HG02852 (cell line): ENCODE measurements around the gene HAUS6.
"Not testable (repeated sequence)": the region's sequence is repeated elsewhere in the genome, so short reads cannot be mapped to it uniquely, and the experiment has no call there.

Experiments used
- ATAC-seq: cut with Tn5 transposase; IDR thresholded peaks from one replicate; pipeline ENCODE4 v1.9.1; 2021; ENCODE audit warnings: mild to moderate bottlenecking, moderate library complexity; ENCODE audit not compliant: unreplicated experiment

Gene HAUS6

DNA sequence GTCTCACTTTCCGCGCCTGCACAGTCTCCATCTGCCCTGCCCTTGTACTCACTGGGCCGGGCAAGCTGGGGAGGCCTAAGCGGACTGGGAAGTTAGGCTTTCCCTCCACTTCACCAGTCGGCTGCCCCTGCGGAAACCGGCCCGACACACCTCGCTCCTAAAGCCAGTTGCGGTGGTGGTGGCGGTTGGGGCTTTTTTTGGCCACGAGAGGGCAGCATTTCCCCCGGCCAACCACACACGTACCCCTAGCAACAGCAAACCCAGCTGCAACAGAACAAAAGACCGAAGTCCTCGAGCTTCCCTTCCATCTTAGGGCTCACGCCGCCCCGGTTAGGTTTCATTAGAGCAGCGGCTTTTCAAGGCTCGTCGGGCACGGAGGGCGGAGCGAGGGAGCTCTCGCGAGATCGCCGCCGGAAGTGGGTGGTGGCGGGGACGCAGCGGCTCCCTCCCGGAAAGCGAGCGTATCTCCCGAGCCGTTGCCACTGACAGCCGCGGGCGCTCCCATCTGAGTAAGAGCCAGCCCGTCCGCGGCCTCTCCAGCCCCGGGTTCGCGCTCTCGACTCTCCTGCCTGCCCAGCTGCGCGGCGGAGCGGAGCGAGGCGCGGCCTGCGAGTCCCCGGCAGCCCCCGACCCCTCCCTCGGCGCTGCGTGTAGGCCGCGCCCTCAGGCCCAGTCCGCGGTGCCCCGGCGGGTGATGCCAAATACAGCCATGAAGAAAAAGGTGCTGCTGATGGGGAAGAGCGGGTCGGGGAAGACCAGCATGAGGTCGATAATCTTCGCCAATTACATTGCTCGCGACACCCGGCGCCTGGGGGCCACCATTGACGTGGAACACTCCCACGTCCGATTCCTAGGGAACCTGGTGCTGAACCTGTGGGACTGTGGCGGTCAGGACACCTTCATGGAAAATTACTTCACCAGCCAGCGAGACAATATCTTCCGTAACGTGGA lies 53.5 kb downstream of the HAUS6 start, which contains the start of gene RRAGA:
Gene RRAGA (plus strand): TSS at position 462 of the 951 bp plus-strand sequence. CDS start 233 bp downstream, at position 695.
- peak; percentile 87 for ATAC-seq

DNA sequence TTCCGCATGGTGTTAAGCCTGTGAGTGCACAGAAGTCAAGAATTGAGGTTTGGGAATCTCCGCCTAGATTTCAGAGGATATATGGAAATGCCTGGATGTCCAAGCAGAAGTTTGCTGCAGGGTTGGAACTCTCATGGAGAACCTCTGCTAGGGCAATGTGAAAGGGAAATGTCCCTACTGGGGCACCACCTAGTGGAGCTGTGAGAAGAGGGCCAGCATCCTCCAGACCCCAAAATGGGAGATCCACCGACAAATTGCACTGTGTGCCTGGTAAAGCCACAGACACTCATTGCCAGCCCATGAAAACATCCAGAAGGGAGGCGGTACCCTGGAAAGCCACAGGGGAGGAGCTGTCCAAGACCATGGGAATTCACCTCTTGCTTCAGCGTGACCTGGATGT lies 66.1 kb downstream of the HAUS6 start:
- no peak for ATAC-seq

DNA sequence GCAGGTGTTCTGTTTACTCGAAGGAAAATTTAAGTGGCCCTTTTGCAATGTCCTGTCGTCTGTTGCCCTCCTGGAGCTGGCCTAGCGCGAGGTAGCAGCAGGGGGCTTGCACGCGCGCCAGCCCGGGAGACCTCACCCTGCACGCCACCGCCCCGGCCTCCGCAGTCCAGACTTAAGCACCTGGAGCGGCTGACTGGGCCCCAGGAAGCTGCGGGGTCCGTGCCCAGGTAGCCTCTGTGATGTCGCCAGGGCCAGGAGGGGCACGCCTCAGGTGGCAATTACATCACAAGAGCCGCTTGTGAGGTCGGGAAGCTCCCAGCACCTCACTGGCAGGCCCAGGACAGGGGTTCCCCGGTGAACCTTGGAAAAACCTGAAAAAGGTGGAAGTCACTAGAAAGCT lies 69.7 kb downstream of the HAUS6 start, which contains the start of gene SAXO1:
Gene SAXO1 (minus strand): TSS at position 195 of the 400 bp plus-strand sequence. CDS start 301 bp downstream, outside the sequence.
- ATAC-seq, result no peak

DNA sequence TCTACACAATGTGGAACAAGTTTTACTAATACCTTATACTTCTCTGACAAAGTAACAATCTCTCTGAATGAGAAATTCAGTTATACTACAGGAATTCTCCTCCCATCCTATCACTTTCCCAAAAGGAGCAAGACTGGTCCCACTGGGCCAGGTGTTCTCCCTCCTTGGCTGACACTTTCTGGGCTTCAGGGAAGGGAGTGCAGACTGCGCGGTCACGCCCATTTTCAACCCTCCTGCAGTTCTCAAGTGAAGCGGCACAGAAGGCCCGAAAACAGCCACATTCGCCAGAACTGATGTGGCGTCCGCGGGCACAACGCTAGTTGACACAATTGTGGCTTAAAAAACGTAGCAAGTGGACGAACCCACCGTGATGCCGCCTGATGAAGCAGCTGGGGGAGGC lies 70.3 kb downstream of the HAUS6 start:
- no peak for ATAC-seq

DNA sequence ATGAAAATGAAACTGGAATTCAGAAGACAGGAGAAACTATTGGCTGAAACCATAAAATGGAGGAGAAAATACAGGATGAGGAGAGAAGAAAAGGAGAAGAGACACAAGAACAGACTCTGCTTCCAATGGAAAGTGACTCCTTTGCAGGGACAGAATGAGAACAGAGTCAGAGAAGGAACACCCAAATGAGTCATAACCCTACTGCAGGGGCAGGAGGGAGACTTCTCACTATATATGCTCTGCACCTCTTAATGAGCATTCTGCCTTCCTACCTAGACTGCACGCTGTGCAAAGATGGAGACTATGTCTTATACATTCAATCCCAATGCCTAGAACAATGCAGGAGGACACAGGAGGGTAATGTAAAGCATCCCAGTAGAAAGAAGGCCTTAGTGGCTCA lies 71.8 kb downstream of the HAUS6 start:
- ATAC-seq, result peak; percentile 92

DNA sequence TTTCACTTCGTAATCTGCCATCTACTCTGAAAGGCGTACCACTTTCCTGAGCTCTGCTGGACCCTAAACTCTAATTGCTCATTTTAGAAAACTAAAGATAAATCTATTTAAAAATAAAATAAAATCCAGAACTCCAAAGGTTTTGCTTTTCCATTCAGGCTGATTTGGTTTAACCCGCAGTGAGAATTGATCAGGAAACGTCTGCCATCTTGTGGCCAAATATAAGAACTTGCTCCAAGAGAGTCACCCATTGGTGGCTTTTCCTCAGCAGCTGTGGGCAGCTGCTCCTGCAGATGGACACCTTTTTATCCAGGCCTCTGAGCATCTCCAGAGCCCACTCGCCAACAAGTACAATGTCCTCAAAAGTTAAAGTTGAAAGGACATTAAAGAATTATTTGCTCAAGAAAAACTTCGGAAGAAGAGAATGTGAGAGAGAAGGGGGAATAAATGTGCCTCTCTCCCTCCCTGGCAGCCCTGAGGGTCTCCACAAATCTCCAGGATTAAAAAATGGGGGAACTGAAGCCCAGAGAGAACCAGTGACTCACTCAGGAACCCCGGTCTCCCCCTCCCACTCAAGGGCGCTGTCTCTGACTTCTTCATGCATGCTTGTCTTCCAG lies 73.8 kb downstream of the HAUS6 start:
- ATAC-seq, result peak; percentile 51

DNA sequence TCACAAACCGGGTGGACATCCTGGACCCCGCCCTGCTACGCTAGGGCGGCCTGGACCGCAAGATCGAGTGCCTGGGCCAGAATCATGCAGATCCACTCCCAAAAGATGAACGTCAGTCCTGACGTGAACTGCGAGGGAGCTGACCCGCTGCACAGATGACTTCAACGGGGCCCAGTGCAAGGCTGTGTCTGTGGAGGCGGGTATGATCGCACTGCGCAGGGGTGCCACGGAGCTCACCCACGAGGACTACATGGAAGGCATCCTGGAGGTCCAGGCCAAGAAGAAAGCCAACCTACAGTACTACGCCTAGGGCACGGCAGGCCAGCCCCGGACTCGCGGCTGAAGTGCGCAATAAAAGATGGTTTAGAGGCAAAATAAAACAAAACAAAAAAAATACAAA lies 74.9 kb downstream of the HAUS6 start:
- no peak for ATAC-seq

DNA sequence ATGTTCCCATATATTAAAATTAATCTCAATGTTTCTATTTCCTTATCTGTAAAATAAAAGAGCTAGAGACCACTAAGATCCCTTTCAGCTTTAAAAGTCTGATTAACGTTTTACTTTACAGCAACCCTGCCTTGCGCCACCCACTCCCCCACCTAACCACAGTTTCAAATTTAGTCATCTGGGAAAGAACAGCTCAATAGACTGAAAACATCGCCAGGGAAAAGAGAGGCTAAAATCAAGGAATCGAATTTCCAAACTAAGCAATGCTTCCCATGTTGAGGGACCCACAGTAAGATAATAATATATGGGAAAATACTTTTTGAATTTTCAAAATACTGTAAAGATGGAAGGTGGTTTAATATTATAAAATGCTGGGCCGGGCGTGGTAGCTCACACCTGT lies 76.3 kb downstream of the HAUS6 start:
- ATAC-seq, result no peak

DNA sequence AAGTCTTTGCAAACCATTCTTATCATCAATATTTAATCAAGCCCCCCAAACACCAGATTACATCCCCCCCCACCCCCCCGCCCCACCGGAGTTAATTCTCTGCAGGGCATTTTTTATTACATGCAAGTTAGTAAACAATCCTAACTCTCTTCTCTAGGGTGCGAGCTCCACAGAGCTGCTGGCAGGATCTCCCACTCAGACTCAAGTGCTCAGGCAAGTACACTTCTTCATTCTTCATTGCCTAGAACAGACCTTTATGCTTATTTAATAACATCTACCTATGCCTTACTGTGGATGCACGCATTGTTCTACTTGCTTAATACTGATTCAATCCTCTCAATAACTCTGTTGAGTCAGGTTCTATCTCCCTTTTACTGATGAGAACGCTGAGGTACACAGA lies 79.6 kb downstream of the HAUS6 start:
- ATAC-seq, result no peak

DNA sequence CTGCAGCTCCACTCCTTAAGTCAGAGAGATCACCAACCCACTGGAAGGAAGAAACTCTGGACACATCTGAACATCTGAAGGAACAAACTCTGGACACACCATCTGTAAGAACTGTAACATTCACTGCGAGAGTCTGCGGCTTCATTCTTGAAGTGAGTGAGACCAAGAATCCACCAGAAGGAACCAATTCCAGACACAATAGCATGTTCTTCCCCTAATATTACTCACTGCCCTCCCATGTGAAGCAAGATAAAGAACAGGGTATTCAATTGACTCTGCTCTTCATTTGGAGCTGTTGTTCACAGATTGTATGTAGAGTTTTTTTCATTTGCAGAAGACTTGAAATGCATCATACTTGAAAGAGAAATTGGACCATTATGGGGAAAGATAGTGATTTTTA lies 80.5 kb downstream of the HAUS6 start:
- peak; percentile 65 for ATAC-seq

DNA sequence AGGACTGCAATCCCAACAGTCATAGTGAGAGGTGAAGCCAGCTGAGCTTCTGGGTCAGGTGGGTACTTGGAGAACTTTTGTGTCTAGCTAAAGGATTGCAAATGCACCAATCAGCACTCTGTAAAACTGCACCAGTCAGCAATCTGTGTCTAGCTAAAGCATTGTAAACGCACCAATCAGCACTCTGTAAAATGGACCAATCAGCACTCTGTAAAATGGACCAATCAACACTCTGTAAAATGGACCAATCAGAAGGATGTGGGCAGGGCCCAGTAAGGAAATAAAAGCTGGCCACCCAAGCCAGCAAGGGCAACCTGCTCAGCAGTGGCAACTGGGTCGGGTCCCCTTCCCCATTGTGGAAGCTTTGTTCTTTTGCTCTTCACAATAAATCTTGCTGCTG lies 81.1 kb downstream of the HAUS6 start:
- ATAC-seq, result not testable (repeated sequence)

DNA sequence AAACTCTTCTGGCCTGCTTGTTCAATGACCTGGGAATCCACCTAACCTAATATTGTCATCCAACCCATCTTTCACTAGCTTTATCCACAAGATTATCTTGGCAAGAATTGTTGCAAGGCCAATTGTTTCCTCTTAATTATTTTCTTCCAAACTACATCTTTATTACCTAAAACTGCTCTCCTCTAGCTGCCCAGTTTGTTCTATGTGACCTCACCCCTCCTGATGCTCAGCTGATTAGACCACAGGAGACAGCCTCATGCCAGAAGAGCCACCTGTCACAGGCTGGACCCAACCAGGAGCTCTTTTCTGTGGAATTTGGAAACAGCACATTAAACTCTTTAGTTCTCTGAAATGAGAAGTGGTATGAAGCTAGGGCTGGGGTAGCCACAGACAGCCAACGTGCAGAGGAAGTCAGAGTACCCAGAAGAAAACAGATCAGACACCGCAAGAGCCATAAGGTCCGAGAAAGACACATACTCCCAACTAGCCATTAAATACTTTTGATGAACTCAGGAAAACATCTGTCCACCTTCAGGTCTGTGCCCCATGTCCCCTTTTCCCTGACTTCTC lies 81.7 kb downstream of the HAUS6 start:
- no peak for ATAC-seq

DNA sequence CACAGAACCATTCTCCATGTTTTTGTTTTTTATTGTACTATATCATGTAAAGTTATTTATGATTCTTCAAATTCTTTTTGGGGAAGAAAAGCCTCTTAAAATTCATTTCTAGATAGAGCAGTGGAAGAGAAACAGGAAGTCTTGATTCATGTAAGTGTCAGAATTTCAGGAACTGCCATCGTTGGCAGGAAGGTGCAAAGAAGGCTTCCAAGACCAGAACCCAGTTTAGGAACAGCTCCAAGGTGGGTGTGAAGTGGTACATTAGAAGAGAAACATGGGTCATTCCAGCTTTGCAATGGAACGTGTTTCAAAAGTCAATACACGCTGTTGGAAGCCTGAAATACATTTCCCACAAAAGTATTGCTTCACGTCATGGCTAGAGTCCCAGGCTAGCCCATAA lies 84.5 kb downstream of the HAUS6 start:
- no peak for ATAC-seq

DNA sequence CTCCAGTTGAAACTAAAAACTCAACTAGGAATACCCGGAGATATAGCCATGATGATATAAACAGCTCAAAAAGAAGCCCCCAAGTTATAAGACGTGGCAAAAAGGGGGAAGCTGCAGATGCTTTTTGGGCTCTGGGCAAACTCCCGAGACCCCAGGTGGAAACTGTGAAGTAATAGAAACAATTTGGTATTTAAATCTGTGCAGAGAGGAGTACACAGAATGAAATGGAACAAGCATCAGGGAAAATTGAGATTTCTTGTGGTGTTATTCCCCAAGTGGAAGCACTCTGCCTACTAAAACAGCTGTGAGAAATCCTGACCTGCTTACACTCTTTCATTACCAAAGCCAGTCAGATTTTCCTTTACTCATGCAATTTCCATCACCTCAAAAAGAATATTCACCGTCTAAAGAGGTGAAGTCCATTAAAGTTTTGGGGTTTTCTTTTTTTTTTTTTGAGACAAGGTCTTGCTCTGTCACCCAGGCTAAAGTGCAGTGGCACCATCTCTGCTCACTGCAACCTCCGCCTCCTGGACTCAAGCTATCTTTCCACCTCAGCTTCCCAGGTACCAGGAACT lies 93.2 kb downstream of the HAUS6 start:
- no peak for ATAC-seq
